NOMO-1 (cell line): Measurements from ENCODE around the gene MBP.
"Not testable (repeated sequence)": the region's sequence is repeated elsewhere in the genome, so short reads cannot be mapped to it uniquely, and the experiment has no call there.

ENCODE experiments used
- DNase-seq, 2 experiments: peaks; one replicate each; lab custom pipeline; 2025; ENCODE audit not compliant: unreplicated experiment in 2 of 2; lab: John Stamatoyannopoulos, UW

MBP gene

GRCh38 chr18:76994086-76994654 is 138.4 kb downstream of the MBP start:
- no peak for DNase-seq

GRCh38 chr18:76993573-76993972 is 139.0 kb downstream of the MBP start:
- no peak for DNase-seq

GRCh38 chr18:76993085-76993382 is 139.5 kb downstream of the MBP start:
- no peak for DNase-seq

GRCh38 chr18:76992226-76993084 is 140.1 kb downstream of the MBP start:
- DNase-seq = no peak

- no peak for DNase-seq
These were observed 141.4 kb downstream of the MBP start for GRCh38 chr18:76991021-76991688.

- not testable (repeated sequence) for DNase-seq
These were observed 142.1 kb downstream of the MBP start for GRCh38 chr18:76990343-76991020.

GRCh38 chr18:76989647-76990190 is 142.9 kb downstream of the MBP start:
- DNase-seq = no peak

GRCh38 chr18:76988827-76989646 is 143.5 kb downstream of the MBP start:
- no peak for DNase-seq

GRCh38 chr18:76988031-76988826 is 144.4 kb downstream of the MBP start:
- DNase-seq = no peak

GRCh38 chr18:76986406-76986805 is 146.2 kb downstream of the MBP start:
- DNase-seq = no peak

GRCh38 chr18:76985951-76986236 is 146.7 kb downstream of the MBP start:
- no peak for DNase-seq

GRCh38 chr18:76985156-76985950 is 147.2 kb downstream of the MBP start:
- no peak for DNase-seq

GRCh38 chr18:76984193-76985155 is 148.1 kb downstream of the MBP start:
- DNase-seq = no peak

- DNase-seq = no peak
These were observed 149.0 kb downstream of the MBP start for GRCh38 chr18:76983613-76984051.

GRCh38 chr18:76982841-76983583 is 149.6 kb downstream of the MBP start:
- DNase-seq = peak; percentile 28 to 64

GRCh38 chr18:76982038-76982437 is 150.5 kb downstream of the MBP start:
- DNase-seq = no peak

GRCh38 chr18:76981396-76981968 is 151.1 kb downstream of the MBP start:
- DNase-seq = no peak
